Cerebellar cortex (tissue), 1 donor: Measurements from ENCODE around the gene SGSM2.
"Not testable (repeated sequence)": the region's sequence is repeated elsewhere in the genome, so short reads cannot be mapped to it uniquely, and the experiment has no call there.

Source experiments
- DNase-seq: peaks from one replicate; pipeline ENCODE4 v3.0.0-alpha.2; 2015; ENCODE audit warnings: low spot score

SGSM2 gene, protein sequence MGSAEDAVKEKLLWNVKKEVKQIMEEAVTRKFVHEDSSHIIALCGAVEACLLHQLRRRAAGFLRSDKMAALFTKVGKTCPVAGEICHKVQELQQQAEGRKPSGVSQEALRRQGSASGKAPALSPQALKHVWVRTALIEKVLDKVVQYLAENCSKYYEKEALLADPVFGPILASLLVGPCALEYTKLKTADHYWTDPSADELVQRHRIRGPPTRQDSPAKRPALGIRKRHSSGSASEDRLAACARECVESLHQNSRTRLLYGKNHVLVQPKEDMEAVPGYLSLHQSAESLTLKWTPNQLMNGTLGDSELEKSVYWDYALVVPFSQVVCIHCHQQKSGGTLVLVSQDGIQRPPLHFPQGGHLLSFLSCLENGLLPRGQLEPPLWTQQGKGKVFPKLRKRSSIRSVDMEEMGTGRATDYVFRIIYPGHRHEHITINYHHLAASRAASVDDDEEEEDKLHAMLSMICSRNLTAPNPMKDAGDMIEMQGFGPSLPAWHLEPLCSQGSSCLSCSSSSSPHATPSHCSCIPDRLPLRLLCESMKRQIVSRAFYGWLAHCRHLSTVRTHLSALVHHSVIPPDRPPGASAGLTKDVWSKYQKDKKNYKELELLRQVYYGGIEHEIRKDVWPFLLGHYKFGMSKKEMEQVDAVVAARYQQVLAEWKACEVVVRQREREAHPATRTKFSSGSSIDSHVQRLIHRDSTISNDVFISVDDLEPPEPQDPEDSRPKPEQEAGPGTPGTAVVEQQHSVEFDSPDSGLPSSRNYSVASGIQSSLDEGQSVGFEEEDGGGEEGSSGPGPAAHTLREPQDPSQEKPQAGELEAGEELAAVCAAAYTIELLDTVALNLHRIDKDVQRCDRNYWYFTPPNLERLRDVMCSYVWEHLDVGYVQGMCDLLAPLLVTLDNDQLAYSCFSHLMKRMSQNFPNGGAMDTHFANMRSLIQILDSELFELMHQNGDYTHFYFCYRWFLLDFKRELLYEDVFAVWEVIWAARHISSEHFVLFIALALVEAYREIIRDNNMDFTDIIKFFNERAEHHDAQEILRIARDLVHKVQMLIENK

DNA sequence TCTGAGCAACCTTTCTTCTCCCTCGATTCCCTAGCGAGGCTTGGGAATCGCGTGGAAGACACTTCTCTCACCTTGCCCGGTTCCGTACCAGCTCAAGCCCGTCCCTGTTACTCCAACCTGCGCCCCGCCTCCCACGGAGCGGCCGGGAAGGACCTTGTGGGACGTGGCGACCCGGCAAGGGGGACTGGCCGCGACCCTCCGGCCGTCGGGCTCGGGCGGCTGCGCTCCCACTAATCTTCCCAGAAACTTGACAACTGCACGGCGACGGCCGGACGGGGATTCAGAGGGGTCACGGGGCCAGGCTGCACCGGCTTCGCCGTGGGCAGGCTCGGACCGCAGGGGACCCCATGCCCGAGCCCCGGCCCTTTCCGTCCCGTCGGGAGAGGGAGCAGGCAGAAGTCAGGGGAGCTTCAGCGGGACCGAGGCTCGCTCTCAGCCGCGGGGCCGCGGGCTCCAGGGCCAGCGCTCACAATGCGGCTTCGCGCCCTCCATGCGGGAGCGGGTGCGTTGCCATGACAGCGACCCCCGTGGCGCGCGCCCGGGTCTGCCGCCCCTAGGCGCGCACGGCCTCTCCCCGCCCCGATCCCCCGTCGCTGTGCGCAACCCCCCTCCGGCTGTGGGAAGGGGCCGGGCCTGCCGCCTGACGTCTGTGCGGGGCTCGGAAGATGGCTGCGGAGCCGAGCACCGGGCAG is at the start of gene SGSM2:
Gene SGSM2 (plus strand): TSS at position 650 of the 692 bp plus-strand sequence. CDS start 188 bp downstream, outside the sequence.
- DNase-seq: peak; percentile 24

DNA sequence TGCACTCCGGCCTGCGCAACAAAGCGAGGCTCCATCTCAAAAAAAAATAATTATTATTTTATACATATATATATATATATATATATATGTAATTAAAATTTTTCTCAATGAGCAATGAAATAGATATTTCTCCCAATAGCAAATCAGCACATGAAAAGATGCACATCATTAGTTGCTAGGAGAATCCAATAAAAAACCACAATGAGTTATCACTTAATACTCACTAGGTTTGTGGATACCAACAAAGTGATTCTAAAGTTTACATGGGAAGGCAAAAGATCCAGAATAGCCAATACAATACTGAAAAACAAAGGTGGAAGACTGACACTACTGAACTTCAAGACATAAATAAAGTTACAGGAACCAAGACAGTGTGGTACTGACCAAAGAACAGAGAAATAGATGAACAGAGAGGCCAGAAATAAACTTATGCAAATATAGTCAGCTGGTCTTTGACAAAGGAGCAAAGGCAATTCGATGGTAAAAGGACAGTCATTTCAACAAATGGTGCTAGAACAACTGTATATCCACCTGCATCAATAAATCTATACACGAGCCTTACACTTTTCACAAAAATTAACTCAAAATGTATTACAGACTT is 47.3 kb upstream of the SGSM2 start:
- no peak for DNase-seq

DNA sequence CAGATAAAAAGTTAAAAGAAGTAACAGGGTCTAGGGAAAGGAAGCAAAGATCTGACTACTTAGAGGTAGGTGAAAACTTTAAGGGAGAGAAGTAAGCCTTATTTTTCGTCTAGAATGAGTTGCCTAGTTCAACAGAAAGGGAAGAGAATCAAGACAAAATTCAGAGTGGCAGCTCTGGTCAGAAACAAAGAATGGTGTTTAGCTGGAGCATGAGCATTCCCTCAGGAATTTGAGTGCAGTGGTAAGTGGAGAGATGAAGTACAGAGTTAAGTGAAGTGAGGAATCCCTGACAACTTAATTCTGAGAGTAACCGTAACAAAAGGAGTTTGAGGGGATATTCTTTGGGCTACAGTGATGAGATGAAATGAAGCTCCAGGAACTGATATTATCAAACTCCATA is 45.2 kb upstream of the SGSM2 start:
- no peak for DNase-seq

DNA sequence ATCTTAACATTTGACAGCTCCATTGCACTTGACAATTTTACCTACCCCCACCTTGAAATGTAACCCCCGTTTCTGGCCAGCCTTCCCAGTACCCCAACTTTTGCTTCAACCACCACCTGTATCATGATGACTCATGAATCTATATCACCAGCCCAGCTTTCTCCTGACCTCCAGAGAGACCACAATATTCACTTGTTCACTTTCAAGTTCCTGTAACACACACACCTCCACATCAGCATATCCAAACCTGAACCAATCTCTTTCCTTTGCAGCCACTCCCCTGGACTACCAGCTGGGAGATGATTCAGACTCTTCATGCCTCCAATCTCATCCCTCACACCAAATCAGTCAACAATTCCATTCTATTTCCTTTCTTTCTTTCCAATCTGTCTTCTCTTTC is 41.7 kb upstream of the SGSM2 start:
- no peak for DNase-seq

DNA sequence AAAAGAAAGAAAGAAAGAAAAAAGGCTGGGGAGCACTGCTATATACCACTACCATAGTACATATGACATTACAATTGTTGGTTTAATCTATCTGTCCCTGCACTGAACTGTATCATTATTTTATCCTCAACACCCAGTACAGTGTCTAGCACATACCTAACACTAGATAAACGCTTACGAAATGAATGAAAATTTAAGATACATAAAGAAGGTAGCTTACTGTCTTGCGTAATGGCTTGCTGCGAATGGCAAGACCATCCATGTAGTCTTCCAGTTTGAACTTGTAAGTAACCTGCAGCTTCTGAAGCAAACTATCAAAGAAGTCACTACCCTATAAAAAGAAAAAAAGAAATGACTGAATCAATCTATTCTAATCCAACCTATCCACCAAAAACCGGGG is 40.3 kb upstream of the SGSM2 start:
- DNase-seq: no peak

DNA sequence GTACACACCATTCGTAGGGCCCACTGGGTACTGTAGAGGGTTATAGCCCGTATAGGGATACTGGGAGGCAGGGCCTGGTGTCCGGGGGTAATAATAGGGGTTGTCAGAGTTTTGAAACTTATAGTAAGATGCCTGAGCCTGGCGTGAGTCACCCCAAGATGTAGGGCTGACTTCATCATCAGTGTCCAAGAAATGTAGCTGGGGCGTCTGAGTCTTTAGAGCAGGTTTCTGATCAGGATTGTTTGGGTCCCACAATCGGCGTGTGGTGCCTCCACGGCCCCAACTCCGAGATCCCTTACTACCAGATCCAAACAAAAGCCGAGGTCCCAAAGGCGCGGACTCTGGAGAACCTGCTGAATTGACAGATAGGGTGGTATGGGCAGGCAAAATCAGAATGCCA is 38.2 kb upstream of the SGSM2 start:
- no peak for DNase-seq

DNA sequence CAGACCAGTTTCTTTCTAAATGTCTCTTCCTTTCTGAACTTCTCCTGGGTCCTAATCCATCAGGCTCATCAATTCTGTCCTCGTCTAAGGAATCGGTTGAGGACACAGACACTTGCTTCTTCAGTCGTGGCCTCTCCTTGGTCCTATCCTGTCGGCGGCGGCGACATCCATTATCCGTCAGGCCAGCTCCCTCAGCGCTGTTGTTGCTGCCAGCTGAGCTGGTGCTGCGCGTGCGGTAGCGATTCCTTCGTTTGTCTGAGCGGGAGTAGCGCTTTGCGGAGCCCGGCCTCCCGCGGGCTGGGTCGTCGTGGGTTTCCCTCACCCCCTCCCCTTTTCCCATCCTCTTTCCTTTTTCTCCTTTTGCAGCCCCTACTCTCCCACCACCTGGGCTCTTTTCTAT is 37.5 kb upstream of the SGSM2 start:
- DNase-seq: no peak

DNA sequence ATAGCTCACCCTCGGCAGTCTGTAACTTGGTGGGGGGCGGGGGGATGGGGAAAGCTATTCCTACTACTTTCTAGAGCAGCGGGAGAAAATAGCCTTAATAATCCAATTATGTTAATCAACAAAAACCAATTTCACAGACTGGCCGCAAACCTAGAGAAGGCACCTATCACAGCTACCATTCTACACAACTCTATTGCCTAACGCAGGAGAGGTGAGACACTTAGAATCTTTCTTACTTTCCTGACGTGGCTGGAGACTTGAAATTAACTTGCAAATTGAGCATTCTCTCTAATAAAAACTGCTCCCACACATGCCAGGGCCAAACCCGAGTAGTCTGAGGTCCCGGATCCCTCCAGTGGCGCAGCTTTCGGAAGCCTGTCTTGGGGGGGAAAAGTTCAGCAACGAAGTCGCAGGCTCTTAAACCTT is 34.5 kb upstream of the SGSM2 start:
- no peak for DNase-seq

DNA sequence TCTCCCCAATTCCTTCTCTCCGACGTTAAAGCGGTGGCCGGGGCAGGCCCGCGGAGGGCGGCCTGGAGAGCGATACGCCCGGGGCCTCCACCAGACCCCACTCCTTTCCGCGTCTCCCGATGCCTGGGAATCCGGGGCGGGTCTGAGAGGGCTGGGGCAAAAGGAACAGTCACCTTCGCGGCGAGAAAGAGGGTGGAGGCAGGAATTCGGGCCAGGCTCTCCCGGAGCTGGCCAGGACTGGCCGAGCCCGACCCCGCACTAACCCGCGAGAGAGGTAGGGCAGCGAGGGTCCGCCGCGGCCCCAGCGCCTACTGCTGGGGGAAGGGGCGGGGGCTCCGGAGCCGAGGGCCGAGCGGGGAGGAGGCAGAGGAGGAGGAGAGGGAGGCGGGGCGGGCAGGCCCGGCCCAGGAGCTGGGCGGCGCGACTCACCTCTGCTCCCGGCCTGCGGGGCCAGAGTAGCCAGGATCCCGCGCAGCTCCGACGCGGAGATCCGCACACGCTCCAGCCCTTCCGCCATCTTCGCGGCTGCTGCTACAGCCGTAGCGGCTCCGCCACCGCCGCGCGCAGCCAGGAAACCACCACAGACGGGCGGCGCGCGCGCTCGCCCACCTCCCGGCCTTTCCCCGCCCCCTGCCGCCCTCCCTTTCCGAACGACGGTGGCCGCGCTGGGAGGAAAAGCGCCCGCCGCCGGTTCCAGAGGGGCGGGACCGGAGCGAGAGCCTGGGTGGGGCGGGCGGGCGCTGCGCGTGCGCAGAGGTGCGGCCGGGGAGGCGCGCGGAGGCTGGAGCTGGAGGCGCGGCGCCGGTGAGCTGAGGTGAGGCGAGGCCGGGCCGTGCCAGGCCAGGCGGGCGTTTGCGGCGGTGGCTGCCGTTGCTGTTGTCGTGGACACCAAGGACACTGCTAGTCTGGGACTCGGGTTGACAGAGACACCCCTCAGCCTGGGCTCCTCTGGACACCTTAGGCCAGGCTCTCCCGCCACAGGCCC is 33.8 kb upstream of the SGSM2 start, which contains the start of the genes SMG6 and SRR:
Gene SMG6 (minus strand): TSS at position 582 of the 985 bp plus-strand sequence. CDS start 65 bp downstream, at position 517.
Gene SRR (plus strand): TSS at position 747 of the 985 bp plus-strand sequence. CDS start 11,611 bp downstream, outside the sequence.
- DNase-seq: peak; percentile 83

DNA sequence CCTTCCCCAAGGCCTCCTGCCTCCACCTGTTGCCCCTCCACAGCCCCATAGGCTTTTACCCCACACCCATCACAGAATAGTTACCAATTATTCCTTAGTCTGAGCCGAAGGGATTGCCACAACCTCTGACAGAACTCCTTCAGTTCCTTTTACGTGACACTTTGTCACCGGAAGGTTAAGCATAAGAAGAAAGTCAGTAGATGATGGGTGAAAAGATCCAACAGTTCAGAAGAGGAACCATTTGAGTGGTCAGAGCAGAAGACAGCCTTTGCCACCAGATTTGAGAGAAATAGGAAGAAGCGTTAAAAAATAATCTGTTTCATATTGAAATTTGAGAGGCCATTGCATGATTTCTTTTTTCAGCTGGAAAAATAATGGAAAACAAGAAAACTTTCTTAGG is 32.4 kb upstream of the SGSM2 start:
- no peak for DNase-seq

DNA sequence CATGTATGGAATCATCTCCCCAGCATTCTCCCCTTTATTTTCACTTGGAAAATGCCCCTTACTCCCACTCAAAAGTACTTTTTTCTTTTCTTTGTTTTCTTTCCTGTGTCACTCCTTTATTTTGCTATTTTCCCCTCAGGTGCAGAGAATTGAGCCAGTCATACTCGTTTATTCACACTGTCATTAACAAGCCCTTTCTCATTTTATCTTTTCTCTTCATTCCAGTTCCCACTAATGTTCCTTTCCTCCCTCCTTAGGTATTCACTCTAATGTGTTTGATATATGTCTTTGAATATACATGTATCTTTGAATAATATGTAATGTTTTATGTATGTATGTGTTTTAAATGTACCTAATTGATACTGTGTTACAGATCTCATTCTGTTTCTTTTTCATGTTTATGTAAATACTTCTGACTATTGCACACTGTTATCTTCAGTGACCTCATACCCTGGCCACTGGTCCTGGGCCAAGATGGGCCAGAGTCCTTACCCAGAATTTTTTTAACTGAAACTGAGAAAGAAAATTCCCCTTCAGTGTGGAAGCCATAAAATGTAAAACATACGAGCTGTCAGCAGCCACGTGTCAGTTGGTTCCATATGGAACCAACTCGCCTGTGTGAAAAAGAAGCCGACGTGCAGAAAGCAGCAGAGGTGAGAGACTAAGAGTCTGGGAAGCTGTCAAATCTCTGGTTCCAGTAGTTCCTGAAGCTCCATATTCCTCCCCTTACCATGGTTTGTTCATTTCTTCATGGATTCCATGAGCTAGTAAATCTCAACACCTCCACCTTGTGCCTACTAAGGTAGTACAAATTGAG is 27.8 kb upstream of the SGSM2 start:
- DNase-seq: no peak

DNA sequence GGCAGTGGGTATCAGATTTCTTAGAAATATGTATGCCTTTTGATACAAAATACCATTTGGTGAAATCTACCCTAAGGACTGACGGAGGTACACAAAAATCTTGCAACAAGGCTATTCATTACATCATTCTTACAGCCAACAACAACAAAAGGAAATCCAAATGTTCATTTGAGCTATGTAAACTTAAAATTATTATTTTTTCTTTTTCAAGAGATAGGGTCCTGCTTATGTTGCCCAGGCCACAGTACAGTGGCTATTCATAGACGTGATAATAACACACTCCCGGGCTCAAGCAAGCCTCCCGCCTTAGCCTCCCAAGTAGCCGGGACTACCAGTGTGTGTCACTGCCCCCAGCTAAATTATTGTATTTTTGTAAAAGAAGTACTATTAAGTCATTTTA is 24.6 kb upstream of the SGSM2 start:
- no peak for DNase-seq

DNA sequence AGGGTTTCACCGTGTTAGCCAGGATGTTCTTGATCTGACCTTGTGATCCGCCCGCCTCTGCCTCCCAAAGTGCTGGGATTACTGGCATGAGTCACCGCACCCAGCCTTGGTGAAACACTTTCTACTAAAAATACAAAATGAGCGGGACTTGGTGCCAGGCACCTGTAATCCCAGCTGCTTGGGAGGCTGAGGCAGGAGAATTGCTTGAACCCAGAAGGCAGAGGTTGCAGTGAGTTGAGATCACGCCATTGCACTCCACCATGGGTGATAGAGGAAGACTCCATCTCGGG is 20.4 kb upstream of the SGSM2 start:
- not testable (repeated sequence) for DNase-seq

DNA sequence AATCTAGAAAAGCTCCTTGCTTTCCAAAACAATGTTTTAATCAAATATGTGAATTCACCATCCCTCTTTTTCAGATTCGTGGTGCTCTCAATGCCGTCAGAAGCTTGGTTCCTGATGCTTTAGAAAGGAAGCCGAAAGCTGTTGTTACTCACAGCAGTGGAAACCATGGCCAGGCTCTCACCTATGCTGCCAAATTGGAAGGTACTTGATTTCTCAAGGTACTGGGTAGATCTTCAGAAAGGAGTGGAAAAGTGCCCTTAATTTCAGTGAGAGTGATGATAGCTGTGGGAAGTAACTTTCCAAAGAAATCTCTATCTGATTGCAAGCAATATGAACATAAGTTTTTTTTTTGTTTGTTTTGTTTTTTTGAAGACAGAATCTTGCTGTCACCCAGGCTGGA is 19.5 kb upstream of the SGSM2 start:
- no peak for DNase-seq

DNA sequence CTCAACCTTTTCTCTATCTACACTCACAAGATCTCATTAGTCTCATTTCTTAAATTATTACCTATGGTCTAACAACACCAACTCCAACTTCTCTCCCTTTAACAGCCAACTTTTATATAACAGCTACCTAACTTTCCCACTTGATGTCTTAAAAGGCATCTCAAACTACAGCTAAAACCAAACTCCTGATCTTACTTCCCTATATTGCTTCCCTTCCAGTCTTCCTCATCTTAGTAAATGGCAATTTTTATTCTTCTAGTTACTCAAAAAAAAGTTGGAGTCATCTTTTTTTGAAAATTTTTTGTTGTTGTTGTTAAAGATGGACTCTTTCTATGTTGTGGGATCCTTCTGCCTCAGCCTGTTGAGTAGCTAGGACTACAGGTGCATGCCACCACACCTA is 18.2 kb upstream of the SGSM2 start:
- no peak for DNase-seq

DNA sequence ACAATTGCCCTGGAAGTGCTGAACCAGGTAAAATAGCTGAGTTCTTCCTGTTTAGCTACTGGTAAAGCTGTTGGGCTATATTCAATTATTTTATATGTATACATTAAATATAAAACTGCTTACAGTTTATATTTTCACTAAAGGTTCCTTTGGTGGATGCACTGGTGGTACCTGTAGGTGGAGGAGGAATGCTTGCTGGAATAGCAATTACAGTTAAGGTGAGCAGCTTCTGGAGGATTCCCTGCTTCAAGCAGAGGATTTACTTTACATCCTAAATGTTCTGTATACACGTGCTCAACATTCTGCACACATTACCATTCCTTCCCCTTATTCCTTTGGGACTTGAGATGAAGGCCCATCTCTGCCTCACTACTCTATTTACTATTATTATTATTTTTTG is 15.9 kb upstream of the SGSM2 start:
- no peak for DNase-seq

DNA sequence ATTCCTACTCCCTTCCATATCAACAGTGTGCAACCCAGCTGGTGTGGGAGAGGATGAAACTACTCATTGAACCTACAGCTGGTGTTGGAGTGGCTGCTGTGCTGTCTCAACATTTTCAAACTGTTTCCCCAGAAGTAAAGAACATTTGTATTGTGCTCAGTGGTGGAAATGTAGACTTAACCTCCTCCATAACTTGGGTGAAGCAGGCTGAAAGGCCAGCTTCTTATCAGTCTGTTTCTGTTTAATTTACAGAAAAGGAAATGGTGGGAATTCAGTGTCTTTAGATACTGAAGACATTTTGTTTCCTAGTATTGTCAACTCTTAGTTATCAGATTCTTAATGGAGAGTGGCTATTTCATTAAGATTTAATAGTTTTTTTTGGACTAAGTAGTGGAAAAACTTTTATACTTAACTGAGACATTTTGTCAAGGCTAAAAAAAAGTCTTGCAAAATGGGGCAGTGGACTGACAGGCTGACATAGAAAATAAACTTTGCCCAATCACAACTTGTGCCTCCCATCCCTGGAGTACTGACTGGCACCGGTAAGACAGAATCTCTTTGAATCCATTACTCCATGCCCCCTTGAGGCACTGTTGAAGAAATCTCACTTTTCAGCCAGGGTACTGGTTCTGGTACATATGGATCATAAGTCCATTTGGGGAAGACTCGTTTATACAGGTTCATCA is 13.5 kb upstream of the SGSM2 start:
- DNase-seq: no peak

DNA sequence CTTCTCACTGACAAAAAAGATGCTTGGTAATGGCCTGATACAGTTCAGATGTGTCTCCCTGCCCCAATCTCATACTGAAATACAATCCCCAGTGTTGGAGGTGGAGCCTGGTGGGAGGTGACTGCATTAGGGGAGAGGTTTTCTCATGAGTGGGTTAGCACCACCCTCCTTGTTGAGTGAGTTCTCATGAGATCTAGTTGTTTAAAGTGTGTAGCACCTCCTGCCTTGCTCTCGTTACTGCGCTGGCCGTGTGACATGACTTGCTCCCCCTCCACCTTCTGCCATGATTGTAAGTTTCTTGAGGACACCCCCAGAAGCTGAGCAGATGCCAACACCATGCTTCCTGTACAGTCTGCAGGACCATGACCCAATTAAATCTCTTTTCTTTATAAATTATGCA is 6.0 kb upstream of the SGSM2 start:
- DNase-seq: no peak

DNA sequence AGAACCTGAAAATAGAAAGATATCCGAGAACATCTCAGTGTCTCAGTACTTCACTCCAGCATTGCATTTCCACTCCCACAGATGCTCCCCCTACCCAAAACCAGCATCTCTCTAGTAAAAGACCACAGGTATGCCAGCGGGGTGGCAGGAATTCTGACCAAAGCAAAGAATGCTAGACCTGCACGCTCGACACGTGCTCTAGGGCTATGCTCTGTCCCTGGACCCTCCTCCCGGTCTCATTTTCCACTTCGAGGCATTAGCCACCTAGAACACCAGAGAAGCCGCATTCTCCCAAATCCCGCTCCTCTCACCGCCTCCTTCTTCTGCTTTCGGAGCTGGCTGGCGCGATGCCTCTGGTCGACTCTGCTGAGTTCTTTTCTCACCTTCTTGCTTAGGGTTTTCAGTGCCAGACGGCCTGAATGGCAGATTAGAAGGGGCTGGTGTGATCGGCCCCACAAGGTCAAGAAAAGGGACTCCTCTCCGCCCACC is 1.5 kb upstream of the SGSM2 start:
- DNase-seq: peak; percentile 20
